GM20000 (cell line): Measurements from ENCODE around the gene ATG4C.

ENCODE experiments used
- DNase-seq: peaks from one replicate; pipeline ENCODE4 v3.0.0; 2012; ENCODE audit warnings: low spot score
- CTCF ChIP-seq: IDR thresholded peaks from 2 replicates; pipeline ENCODE4 v1.5.1; 2012; ENCODE audit warnings: mild to moderate bottlenecking, control low read depth; ENCODE audit errors: extremely low read depth, missing control alignments

Gene ATG4C

DNA sequence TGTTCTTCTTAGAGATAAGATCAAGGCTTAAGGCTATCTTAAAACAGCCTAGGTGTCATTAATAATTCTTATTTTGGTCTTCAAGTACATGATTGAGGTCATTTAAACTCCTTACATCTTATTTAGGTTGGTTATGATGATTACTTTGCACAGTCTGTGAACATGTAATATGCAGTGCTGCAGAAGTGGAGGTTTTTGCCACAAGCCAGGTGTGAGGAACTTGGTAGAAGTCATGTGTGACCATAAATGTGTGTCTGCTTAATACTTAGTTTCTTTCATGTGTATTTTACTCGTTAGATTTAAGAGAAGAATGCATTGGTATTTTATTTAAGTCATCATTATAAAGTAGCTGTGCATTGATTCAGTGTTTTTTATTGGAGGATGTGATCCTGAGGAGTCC lies 10.1 kb downstream of the ATG4C start:
- DNase-seq: no peak
- no peak for TF ChIP-seq CTCF

- no peak for DNase-seq
- no peak for TF ChIP-seq CTCF
These were observed 12.3 kb downstream of the ATG4C start for GRCh38 chr1:62796221-62796620.

DNA sequence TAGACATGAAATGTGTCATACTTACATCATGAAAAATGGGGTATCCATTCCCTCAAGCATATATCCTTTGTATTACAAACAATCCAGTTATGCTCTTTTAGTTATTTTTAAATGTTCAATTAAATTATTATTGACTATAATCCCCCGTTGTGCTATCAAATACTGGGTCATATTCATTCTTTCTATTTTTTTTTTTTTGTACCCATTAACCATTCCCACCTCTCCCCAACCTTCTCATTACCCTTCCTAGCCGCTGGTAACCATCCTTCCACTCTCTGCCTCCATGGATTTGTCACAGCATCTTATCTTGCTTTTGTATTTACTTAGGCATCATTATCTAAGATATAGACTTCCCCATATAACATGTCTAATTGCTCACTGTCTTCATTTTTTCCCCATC lies 15.8 kb downstream of the ATG4C start:
- TF ChIP-seq CTCF: no peak
- no peak for DNase-seq

GRCh38 chr1:62800281-62800680 lies 16.3 kb downstream of the ATG4C start:
- no peak for DNase-seq
- TF ChIP-seq CTCF: no peak

- DNase-seq: peak; percentile 61
- TF ChIP-seq CTCF: no peak
These were observed 16.9 kb downstream of the ATG4C start for GRCh38 chr1:62800825-62801306.

DNA sequence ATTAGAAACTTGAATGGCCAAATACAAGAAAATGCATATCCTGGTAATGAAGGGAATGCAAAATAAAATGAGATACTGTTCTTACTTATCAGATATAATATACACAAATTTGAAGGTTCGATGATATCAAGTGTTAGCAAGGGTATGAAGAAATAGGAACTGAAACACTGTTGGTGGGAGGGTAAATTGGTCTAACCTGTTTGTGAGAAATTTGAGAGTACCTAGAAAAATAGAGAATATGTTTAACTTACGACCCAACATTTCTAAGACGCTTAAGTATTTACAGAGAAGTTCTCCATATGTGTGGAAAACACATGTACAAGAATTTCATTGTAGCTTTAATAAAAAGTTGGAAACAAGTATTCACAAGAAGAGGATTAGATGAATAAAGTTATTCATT lies 25.9 kb downstream of the ATG4C start:
- DNase-seq: no peak
- no peak for TF ChIP-seq CTCF

DNA sequence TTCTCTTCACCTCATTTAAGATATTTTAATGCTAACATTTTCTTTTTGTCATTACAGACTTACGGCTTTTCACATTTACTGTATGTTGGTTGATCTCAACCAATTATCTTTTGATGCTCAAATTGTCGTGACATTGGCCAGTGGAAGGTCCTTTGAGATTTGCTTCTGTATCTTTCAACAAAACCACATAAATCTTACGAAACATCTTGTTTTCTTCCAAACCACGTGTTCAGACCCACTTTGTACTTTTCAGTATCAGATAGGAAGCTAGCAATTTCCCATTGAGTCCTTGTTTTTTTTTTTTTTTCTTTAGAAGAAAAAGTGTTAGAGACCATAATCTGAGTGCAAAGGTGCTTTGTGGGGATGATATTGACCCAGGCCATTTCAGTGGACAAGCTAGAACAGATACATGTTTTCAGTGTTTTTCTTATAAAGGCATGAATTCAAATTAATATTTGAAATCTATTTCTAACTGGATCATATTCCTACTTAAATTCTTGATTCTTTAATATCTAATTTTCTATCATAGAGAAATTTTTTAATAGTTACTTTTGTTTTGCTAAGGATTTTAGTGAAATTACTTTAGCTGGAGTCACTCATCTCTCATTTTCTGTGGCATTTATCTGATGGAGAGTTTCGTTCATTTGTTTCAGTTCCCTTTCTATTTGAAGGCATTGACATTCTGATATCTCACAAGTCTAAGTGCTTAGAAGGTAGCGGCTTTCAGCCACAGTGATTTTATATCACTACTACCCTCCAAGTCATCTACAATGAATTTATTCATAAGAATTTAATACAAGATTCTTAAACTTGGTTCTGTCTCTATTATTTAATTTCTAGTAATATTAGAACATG lies 26.7 kb downstream of the ATG4C start:
- peak; percentile 43 for DNase-seq
- no peak for TF ChIP-seq CTCF
